Iris pigment epithelial cell (primary cell): ENCODE results near the gene PLEKHH1.
A peak's percentile ranks its signal among the peaks of the same experiment; 100 is the strongest.
"Not testable (repeated sequence)": the region's sequence is repeated elsewhere in the genome, so short reads cannot be mapped to it uniquely, and the experiment has no call there.

ENCODE experiments used
- DNase-seq: peaks from one replicate; pipeline ENCODE4 v3.0.0-alpha.2; 2011; ENCODE audit warnings: low read depth

PLEKHH1 gene

DNA sequence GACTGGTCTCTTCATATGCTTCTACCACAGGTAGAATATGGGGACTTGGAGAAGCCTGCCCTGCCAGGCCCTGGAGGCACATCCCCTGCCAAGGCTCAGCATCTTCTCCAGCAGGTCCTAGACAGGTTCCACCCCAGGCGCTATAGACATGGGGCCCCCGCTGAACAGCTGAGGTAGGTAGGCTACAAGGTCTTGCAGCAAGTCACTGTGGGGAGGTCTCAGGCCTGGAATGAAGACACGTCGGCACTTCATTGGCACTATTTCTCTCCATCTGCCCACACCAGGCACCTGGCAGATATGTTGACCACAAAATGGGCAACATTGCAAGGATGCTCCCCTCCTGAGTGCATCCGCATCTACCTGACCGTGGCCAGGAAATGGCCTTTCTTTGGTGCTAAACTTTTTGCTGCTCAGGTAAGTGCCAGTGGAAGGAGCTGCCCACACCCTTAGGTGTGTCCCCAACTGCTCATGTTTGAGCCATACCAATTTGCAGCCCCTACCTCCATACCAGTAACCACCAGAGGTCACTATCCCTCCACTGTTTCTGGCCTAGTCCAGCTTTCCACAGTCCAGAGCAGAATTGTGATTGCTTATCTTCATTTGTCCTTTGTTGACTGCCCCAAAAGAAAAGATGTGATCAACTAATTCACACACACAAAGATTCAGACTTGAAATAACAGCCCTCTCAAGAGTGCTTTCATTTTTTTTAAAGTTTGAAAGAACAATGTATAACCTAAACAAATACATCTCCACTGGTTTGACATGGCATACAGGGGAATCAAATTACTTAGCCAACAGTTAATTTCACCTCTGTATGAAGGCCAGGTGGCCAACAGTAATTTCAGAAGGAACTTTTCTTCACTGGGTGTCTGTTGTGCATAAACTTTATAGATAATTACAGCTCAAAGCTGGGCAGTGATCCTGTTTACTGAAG, 50.9 kb downstream of the PLEKHH1 start:
- DNase-seq: peak; percentile 56

DNA sequence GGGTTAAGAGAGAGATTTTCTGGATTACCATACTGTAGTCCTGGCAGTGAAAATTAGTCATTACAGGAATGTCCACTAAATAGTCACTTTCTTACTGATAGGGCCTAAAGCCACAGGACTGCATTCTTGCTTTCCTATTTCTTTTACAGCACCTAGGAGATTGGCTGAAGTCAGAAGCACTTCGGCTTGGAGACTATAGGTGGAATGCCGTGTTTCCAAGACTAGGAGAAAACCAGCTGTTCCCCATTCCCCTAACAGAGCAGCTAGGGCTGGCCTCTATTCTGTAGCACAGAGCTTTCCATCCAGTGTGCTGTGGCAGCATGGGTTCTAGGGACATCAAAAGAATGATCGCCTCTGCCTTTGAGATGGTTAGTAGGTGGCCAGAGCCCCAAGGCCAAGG, 51.9 kb downstream of the PLEKHH1 start:
- no peak for DNase-seq

DNA sequence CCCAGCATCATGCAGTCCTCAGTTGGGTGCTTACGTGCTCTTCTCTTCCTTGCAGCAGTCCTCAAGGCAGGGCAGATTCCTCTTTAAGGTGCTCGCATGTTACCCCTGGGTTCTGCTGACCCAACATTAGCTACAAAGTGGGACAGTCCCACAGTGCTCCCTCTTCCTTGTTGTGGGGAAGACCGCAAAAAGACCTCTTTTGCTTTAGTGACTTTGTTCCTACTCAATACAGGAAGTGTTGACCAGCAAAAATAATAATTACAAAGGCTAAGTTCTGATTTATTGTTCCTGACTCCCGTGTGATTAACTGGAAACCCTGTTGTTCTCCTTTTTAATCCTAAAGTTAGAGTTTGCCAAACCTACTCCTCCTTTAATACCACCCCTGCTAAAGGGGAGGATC, 53.3 kb downstream of the PLEKHH1 start:
- no peak for DNase-seq

DNA sequence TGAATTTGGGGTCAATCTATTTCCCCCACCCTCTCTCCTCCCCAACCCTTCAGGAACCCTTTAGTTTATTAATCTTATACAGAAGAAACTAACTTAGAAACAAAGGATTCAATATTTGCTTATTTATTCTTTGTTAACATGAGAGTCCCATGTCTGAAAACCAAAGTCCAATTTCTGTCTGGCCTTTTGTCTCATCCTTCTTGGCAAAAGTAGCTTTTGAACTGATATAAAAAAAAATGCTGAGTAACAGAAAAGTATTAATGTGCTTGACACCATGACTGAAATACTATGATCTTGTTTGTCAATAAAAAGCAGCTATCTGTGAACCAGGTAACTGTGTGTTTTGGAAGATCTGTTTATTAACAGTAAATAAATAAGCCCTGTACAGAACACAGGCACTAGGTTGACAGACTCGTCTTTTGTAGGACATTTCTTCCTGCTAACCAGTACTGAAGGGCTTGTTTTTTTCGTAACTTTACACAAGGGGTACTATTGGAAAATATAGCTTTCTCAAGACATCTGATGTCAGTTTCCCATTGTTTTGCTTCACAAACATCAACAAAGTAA, 56.2 kb downstream of the PLEKHH1 start:
- DNase-seq: no peak

DNA sequence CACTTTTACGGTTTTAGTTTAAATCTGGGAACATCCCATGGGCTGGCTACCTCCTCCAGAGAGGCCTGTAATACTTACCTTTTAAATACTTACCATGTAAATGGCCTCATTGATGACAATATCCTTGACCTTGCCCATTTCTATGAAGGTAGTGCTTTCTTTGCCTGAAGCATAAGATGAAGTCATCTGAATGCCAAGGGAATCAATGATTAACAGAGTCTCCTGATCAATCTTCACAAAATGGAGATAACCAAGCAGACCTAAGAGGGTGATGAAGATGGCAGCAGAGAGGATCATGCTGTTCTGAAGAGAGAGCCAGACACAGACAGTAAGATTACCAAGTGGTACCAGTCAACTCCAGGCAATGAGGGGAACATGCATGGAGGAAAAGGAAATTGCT, 60.6 kb downstream of the PLEKHH1 start:
- not testable (repeated sequence) for DNase-seq

DNA sequence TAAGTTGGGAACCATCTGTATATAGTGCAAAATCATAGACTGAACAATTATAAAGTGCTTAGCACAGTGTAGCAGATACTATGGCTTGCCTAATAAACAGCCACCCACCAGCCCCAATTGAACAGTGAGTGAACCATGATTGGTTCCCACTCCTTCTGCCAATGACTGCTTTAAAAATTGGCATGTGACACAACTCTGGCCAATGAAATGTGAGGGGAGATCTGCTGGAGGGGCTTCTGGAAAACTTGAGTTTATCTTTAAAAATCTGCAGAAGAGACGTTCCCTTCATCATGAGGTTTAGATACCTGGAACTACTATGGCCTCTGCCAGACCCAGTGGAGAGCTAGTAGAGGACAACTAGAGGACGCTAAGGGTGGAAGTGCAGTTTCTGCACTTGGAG, 62.3 kb downstream of the PLEKHH1 start:
- no peak for DNase-seq

GRCh38 chr14:67599698-67600561, 66.8 kb downstream of the PLEKHH1 start, which contains the start of gene PIGH:
Gene PIGH, minus strand, starts transcription at chr14:67600268. Its CDS starts 65 bp downstream, at chr14:67600203.
- peak; percentile 85 for DNase-seq

DNA sequence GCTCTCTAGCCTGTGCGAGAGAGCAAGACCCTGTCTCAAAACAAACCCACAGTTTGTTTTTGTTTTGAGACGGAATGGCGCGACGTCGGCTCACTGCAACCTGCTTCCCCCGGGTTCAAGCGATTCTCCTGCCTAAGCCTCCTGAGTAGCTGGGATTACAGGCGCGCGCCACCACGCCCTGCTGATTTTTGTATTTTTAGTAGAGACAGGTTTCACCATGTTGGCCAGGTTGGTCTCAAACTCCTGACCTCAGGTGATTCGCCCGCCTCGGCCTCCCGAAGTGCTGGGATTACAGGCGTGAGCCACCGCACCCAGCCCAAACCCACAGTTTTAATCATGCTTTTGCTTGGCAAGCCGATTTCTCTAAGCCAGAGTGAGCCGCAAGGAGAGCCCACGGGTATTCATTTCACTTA, 67.5 kb downstream of the PLEKHH1 start:
- DNase-seq: not testable (repeated sequence)

DNA sequence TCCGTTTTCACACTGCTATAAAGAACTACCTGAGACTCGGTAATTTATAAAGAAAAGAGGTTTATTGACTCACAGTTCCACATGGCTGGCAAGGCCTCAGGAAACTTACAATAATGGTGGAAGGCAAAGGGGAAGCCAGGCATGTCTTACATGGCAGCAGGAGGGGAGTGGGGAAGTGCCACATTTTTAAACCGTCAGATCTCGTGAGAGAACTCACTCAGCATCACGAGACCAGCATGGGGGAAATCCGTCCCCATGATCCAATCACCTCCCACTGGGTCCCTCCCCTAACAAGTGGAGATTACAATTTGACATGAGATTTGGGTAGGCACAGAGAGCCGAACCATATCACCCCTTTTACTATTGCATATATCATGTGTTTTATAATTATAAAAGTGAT, 69.0 kb downstream of the PLEKHH1 start:
- DNase-seq: no peak

- DNase-seq: peak; percentile 29
Observed at GRCh38 chr14:67602995-67603545, 70.0 kb downstream of the PLEKHH1 start.

GRCh38 chr14:67607646-67608045, 74.6 kb downstream of the PLEKHH1 start:
- DNase-seq: no peak

GRCh38 chr14:67609642-67610310, 76.7 kb downstream of the PLEKHH1 start:
- DNase-seq: no peak

DNA sequence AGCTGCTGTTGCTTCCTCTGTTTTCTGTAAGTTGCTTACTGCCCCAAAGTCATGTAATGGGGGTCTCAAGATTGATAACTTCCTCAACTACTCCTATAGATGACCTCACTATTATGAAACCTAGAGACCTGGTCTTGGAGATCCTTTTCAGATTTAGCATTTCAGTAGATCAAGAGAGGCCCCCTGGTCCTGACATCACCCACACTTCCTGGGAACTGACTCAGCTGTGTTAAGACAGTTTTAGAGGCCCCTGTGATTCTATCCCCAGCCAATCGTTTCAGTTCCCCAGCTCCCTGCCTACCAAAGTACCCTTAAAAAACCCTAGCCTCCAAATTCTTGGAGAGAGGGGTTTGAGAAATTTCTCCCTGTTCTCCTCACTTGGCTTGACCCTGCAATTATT, 77.4 kb downstream of the PLEKHH1 start:
- DNase-seq: no peak

DNA sequence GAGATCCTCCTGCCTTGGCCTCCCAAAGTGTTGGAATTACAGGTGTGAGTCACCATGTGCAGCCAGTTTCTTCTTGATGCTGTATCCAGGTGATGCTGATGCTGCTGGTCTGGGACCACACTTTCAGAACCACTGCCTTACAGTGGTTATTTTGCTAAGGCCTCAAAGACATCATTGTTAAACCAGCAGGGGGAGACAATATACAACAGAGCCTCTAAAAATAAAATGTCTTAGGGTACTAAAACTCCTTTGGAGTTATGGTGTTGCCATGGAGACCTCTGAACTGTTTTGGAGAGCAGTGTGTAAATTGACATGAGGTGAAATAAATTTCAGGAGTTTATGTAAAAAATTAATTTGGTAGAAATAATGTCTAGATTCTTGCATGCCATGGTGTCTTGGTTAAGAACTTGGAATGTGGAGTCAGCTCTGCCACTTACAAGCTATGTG, 85.5 kb downstream of the PLEKHH1 start:
- peak; percentile 83 for DNase-seq

DNA sequence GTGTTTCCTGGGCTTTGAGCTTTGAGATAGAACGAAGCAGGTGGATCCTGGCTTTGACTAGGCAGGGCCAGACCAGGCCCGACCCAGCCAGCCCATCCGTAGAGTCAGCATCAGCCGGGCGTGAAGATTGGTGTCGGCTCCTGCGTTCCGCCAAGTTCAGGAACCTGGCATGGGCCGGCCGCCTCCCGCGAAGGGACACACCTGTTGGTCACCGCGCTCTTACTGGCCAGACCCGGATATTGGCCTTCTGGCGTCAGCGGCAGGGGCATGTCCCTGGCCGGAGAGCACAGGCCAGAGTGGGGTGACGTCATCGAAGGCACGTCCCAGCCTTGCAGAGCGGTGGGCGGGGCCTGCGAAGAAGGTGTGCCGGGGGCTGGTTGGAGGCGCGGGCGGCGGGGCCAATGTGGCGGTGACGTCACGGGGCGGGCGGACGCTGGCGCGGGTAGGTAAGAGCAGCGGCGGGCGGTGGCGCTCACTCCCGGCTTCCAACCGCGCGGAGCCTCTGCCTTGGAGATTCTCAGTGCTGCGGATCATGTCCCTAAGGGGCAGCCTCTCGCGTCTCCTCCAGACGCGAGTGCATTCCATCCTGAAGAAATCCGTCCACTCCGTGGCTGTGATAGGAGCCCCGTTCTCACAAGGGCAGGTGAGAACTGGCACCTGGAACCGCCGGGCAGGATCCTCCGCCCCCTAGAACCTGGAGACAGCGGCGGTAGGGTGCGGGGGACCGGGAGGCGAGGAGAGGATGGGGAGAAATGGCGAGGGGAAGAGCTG, 86.5 kb downstream of the PLEKHH1 start, which contains the start of gene ARG2:
Gene ARG2, plus strand, starts transcription at position 475 of the 771 bp plus-strand sequence. Its CDS starts 58 bp downstream, at position 533.
- DNase-seq: peak; percentile 92

DNA sequence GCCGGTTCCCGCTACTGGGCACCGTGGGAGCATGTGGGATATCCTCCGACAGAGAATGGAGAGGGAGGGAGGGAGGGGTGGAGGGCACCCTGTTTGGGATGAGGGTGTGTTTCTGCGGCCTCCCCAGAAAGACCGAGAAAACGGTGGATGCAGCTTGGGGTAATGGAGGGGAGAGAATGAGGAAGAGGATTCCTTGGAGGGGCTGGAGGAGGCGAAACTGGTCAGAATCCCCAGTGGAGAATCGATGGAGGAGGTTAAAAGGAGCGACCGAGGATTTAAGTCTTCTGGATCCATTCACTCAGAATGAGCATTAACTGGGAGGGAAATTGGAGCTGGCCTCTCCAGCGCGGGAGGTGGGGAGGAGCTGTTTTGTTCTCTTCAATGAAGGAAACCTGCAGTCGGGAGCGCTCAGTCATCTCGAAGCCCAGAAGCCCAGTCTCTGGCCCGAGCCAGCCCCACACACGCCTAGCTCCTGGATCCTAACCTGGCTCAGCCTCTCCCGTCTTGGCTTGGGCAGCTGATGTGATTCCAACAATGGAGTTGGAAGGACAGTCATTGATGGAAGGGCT, 87.2 kb downstream of the PLEKHH1 start:
- DNase-seq: peak; percentile 14

DNA sequence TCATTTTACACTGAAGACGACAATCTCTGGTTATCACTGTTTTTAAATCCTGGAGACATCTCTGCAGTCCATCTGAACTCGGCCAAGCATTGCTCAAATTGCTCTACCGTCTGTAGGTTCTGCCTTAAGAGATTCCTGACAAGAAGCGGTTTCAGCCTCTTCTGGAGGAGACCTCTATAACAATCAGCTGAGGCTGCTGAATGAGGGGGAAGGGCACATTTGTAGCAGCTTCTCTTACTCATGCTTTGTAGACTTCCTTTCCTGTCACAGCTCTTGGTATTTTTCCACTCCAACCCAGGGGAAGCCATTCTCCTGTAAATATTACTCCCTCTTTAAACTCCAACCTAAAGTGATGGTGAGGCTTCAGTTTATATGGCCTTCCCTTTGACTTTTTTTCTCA, 89.6 kb downstream of the PLEKHH1 start:
- peak; percentile 90 for DNase-seq

DNA sequence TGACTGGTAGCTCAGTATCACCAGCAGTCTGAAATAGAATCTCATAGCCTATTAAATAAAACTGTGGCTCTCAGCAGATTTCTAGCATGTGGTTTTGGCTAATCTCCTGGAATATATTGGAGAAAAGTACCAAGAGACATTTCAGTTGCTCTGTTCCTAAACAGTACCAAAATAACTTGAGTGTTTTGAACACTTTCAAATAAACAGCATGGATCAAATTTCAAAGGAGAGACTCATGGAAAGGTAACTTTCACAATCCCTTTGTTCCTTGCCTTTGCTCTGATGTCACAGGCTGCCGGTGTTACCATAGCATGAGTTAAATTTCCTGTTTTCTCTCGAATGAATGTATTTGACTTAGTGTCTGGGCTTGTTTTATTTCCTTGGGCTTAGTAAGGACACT, 90.0 kb downstream of the PLEKHH1 start:
- peak; percentile 63 for DNase-seq

DNA sequence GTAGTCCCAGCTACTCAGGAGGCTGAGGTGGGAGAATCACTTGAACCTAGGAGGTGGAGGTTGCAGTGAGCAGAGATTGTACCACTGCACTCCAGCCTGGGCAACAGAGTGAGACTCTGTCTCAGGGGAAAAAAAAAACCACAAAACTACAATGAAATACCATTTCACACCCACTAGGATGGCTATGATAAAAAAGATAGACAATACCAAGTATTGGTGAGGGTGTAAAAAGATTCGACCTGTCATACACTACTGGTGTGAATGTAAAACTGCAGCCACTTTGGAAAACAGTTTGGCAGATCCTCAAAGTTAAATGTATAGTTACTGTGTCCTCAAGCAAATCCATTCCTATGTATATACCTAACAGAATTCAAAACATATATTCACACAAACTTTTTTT, 93.0 kb downstream of the PLEKHH1 start:
- DNase-seq: not testable (repeated sequence)

DNA sequence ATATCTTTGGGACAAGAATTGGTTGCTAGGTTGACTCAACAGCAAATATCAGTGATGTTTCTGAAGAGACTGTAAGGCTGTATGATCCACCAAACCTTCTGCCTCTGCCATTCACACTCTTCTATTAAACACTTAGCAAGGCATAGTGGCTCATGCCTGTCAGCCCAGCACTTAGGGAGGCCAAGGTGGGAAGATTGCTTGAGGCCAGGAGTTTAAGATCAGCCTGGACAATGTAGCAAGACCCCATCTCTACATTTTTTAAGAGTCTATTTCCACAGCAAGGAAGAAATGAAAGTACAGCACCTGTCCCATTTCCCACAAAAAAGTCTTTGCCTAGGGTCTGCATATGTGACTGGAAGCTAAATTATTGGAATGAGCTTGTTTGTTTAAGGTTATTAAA, 94.4 kb downstream of the PLEKHH1 start:
- DNase-seq: no peak
